ENCODE measurements around the gene OR2Y1.

The OR2Y1 gene

DNA sequence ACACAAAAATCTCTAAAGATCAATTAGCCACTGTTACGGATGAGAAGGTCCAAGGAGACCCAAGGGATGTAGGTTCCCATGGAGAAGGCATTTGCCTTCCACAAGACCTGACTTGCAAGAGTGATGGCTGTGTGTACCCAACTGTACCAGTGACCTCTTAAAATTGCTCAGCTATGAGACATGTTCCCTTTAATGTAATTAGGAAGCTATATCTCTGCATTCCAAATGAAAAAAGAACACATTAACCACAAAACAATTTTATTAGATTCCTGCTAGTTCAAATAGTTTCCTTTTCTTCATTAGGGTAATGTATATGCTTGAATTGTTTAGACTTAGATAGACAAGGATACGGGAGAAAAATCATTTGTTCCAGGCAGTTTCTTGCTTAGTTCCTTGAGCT is 3.3 kb downstream of the OR2Y1 start:
- Histone ChIP-seq H4K20me1 (ENCODE audit: insufficient read depth, low read length) (no peaks in the 10 kb centered on the region), H3K9ac (ENCODE audit: low read length) (no peak overlapping the region), H3K9me2 (ENCODE audit: low read depth, low read length) (no peaks in the 10 kb centered on the region), H3K4me1 (ENCODE audit: insufficient read depth, low read length, severe bottlenecking) (no peaks in the 10 kb centered on the region), H3K79me2 (ENCODE audit: insufficient read depth, low read length) (no peaks in the 10 kb centered on the region), H3K27ac (ENCODE audit: low read depth, low read length, poor library complexity, severe bottlenecking) (no peak overlapping the region), H3K36me3 (ENCODE audit: insufficient read depth, low read length) (no peaks in the 10 kb centered on the region), H3K4me2 (ENCODE audit: low read length) (no peak overlapping the region), H2AFZ (ENCODE audit: low read length) (no peak overlapping the region), H3K9me3 (ENCODE audit: low read length) (no peaks in the 10 kb centered on the region), H3F3A (ENCODE audit: insufficient read depth, low read length) (no peaks in the 10 kb centered on the region), H3K4me3 (ENCODE audit: low read depth, low read length, poor library complexity, severe bottlenecking) (no peak overlapping the region), H3K27me3 (ENCODE audit: insufficient read depth, low read length) (peaks cover 21% of the 10 kb centered on the region; the same call in 1 of the 2 replicates)
- TF ChIP-seq EZH2 (IDR thresholded peaks at IDR 0.05; ENCODE audit: borderline replicate concordance, low read length): no peak
- TF ChIP-seq, protein P1, sequence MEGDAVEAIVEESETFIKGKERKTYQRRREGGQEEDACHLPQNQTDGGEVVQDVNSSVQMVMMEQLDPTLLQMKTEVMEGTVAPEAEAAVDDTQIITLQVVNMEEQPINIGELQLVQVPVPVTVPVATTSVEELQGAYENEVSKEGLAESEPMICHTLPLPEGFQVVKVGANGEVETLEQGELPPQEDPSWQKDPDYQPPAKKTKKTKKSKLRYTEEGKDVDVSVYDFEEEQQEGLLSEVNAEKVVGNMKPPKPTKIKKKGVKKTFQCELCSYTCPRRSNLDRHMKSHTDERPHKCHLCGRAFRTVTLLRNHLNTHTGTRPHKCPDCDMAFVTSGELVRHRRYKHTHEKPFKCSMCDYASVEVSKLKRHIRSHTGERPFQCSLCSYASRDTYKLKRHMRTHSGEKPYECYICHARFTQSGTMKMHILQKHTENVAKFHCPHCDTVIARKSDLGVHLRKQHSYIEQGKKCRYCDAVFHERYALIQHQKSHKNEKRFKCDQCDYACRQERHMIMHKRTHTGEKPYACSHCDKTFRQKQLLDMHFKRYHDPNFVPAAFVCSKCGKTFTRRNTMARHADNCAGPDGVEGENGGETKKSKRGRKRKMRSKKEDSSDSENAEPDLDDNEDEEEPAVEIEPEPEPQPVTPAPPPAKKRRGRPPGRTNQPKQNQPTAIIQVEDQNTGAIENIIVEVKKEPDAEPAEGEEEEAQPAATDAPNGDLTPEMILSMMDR (IDR thresholded peaks at IDR 0.05; ENCODE audit: low read length): no peak

DNA sequence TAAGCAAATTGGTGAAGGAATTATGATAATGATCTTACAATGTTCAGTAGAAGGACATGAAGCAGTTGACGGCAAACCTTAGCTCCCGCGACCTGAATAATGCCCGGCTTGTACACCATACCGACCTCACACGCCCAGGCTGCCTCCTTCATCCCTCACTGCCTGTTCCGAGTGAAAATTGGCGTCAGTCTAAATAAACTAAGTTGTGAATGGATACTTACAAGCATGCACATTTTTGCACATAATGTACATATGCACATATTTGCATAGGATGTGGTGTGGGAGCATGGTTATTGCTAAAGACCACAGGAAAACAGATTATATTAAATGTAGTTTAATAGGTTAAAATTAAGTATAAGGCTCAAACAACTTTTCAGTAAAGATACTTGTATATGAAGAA is 14.9 kb downstream of the OR2Y1 start:
- H3K27me3 ChIP-seq (ENCODE audit: insufficient read depth, low read length): no peaks in the 10 kb centered on the region
- no peaks in the 10 kb centered on the region for H3K79me2 ChIP-seq (ENCODE audit: insufficient read depth, low read length)
- H3K4me2 ChIP-seq (ENCODE audit: low read length): no peak overlapping the region
- TF ChIP-seq, protein P1 (IDR thresholded peaks at IDR 0.05; ENCODE audit: low read length): no peak
- TF ChIP-seq EZH2 (IDR thresholded peaks at IDR 0.05; ENCODE audit: borderline replicate concordance, low read length): no peak
- no peaks in the 10 kb centered on the region for H3F3A ChIP-seq (ENCODE audit: insufficient read depth, low read length)
- no peak overlapping the region for H2AFZ ChIP-seq (ENCODE audit: low read length)
- no peaks in the 10 kb centered on the region for H3K9me3 ChIP-seq (ENCODE audit: low read length)
- no peak overlapping the region for H3K27ac ChIP-seq (ENCODE audit: low read depth, low read length, poor library complexity, severe bottlenecking)
- no peaks in the 10 kb centered on the region for H4K20me1 ChIP-seq (ENCODE audit: insufficient read depth, low read length)
- H3K4me1 ChIP-seq (ENCODE audit: insufficient read depth, low read length, severe bottlenecking): no peaks in the 10 kb centered on the region
- no peaks in the 10 kb centered on the region for H3K36me3 ChIP-seq (ENCODE audit: insufficient read depth, low read length)
- H3K9ac ChIP-seq (ENCODE audit: low read length): no peak overlapping the region
- no peaks in the 10 kb centered on the region for H3K9me2 ChIP-seq (ENCODE audit: low read depth, low read length)
- H3K4me3 ChIP-seq (ENCODE audit: low read depth, low read length, poor library complexity, severe bottlenecking): no peak overlapping the region

DNA sequence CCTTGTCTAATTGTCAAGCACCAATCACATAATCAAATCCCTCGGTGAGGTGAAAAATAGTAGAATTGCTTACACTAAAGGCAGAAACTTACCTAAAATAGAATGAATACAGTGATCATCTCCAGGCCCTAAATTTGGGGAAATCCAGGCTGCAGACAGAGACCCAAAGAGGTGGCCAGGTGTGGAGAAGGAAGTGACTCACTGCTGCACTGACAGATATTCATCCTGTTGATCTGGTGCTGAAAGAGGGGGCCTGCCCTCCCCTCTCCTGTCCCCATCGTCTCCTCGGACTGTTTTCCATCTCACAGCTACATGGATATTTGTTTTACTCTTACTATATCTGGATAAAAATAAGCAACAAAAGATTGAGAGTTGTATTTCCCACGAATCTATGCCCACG is 15.9 kb downstream of the OR2Y1 start:
- Histone ChIP-seq H3F3A (ENCODE audit: insufficient read depth, low read length) (no peaks in the 10 kb centered on the region), H3K4me3 (ENCODE audit: low read depth, low read length, poor library complexity, severe bottlenecking) (no peak overlapping the region), H3K4me1 (ENCODE audit: insufficient read depth, low read length, severe bottlenecking) (no peaks in the 10 kb centered on the region), H3K27me3 (ENCODE audit: insufficient read depth, low read length) (no peaks in the 10 kb centered on the region), H3K9me3 (ENCODE audit: low read length) (no peaks in the 10 kb centered on the region), H3K4me2 (ENCODE audit: low read length) (no peak overlapping the region), H3K9me2 (ENCODE audit: low read depth, low read length) (no peaks in the 10 kb centered on the region), H3K27ac (ENCODE audit: low read depth, low read length, poor library complexity, severe bottlenecking) (no peak overlapping the region), H3K36me3 (ENCODE audit: insufficient read depth, low read length) (no peaks in the 10 kb centered on the region), H4K20me1 (ENCODE audit: insufficient read depth, low read length) (no peaks in the 10 kb centered on the region), H3K79me2 (ENCODE audit: insufficient read depth, low read length) (no peaks in the 10 kb centered on the region), H2AFZ (ENCODE audit: low read length) (no peak overlapping the region), H3K9ac (ENCODE audit: low read length) (no peak overlapping the region)
- TF ChIP-seq EZH2 (IDR thresholded peaks at IDR 0.05; ENCODE audit: borderline replicate concordance, low read length): no peak
- TF ChIP-seq, protein P1 (IDR thresholded peaks at IDR 0.05; ENCODE audit: low read length): no peak

Data from OCI-LY1 (cell line).